PC-3 (cell line): ENCODE measurements around the gene BAIAP3. TPM values are rescaled to one million over a fixed set of nuclear protein-coding genes. Genes with fewer than 3 reads are reported as not detected.

Experiments used
- ATAC-seq: fragments of 200-7000 bp; cut with Tn5 transposase; 2 replicates; pipeline ENCODE4 v1.9.1; 2020; ENCODE audit warnings: mild to moderate bottlenecking, moderate library complexity
- BruUV-seq: library from RNA; stranded (reverse); fragments of 400-500 nt; replicated peaks from 2 replicates; lab custom pipeline; 2021; lab: Mats Ljungman, UMichigan
- CTCF ChIA-PET: fragments of 300-600 bp; sonication (Branson Sonifier 250); formaldehyde crosslinking; loops from one replicate; lab custom pipeline; 2022; ENCODE audit warnings: antibody characterized with exemption; lab: Charles Lee
- POLR2A ChIA-PET: fragments of 300-600 bp; sonication (Branson Sonifier 250); formaldehyde crosslinking; loops from one replicate; lab custom pipeline; 2022; ENCODE audit warnings: antibody characterized with exemption; ENCODE audit not compliant: unreplicated experiment; lab: Charles Lee
- DNase-seq: peaks from one replicate; pipeline ENCODE4 v3.0.0-alpha.2; 2015
- H2AFZ ChIP-seq: fragments of 300-600 bp; sonication (generic); 2 replicates; pipeline ENCODE4 v1.6.0; 2016; ENCODE audit warnings: antibody characterized with exemption, low read length
- H3F3A ChIP-seq: fragments of 300-600 bp; sonication (generic); one replicate; pipeline ENCODE4 v1.6.0; 2017; ENCODE audit warnings: antibody characterized with exemption, low read length, control low read depth, mild to moderate bottlenecking; ENCODE audit not compliant: unreplicated experiment
- H3K27ac ChIP-seq: fragments of 300-600 bp; sonication (generic); 2 replicates; pipeline ENCODE4 v1.5.1; 2016; ENCODE audit warnings: mild to moderate bottlenecking, low read length
- H3K27me3 ChIP-seq: fragments of 300-600 bp; sonication (generic); 2 replicates; pipeline ENCODE4 v1.6.1; 2016; ENCODE audit warnings: low read length, mixed read lengths
- H3K36me3 ChIP-seq: fragments of 300-600 bp; sonication (generic); 2 replicates; pipeline ENCODE4 v1.6.1; 2016; ENCODE audit warnings: low read depth, mixed run types, low read length, mixed read lengths
- H3K4me1 ChIP-seq: fragments of 300-600 bp; sonication (generic); 2 replicates; pipeline ENCODE4 v1.5.1; 2016; ENCODE audit warnings: low read length; ENCODE audit not compliant: insufficient read depth
- H3K4me2 ChIP-seq: fragments of 300-600 bp; sonication (generic); 2 replicates; pipeline ENCODE4 v1.6.0; 2016; ENCODE audit warnings: low read length
- H3K4me3 ChIP-seq: fragments of 300-600 bp; sonication (generic); 2 replicates; pipeline ENCODE4 v1.5.1; 2016; ENCODE audit warnings: mild to moderate bottlenecking, low read length, mixed read lengths
- H3K79me2 ChIP-seq: fragments of 300-600 bp; sonication (generic); 2 replicates; pipeline ENCODE4 v1.6.1; 2017; ENCODE audit warnings: low read length, mixed read lengths
- H3K9ac ChIP-seq: fragments of 300-600 bp; sonication (generic); 2 replicates; pipeline ENCODE4 v1.6.0; 2016; ENCODE audit warnings: mild to moderate bottlenecking, low read length
- H3K9me2 ChIP-seq: fragments of 300-600 bp; sonication (generic); replicated peaks from 2 replicates; pipeline ENCODE4 v1.6.1; 2016; ENCODE audit warnings: mixed run types, low read length, mixed read lengths
- H3K9me3 ChIP-seq: fragments of 300-600 bp; sonication (generic); 2 replicates; pipeline ENCODE4 v1.6.1; 2016; ENCODE audit warnings: low read length, mixed read lengths
- H4K20me1 ChIP-seq: fragments of 300-600 bp; sonication (generic); 2 replicates; pipeline ENCODE4 v1.6.1; 2016; ENCODE audit warnings: low read length, mixed read lengths
- CTCF ChIP-seq: fragments of 300-600 bp; sonication (generic); conservative IDR thresholded peaks from 2 replicates; pipeline ENCODE4 v1.5.1; 2017; ENCODE audit warnings: antibody characterized with exemption, low read depth, mild to moderate bottlenecking, low read length
- EZH2 ChIP-seq: fragments of 300-600 bp; sonication (generic); IDR thresholded peaks from one replicate; pipeline ENCODE4 v1.6.1; 2017; ENCODE audit warnings: antibody characterized with exemption, mild to moderate bottlenecking, low read length; ENCODE audit not compliant: unreplicated experiment
- EZH2phosphoT487 ChIP-seq: fragments of 300-600 bp; sonication (generic); IDR thresholded peaks from 2 replicates; pipeline ENCODE4 v1.6.1; 2018; ENCODE audit warnings: mild to moderate bottlenecking, antibody characterized with exemption, low read length, borderline replicate concordance
- intact Hi-C: fragments of 100-400 bp; cut with micrococcal nuclease; formaldehyde crosslinking; loops from 2 replicates; pipeline ENCODE4 v1.9.0; 2023
- total RNA-seq: library from RNA; depleted of rRNA; stranded (reverse); fragments of >200 nt; gene quantifications from 2 replicates; pipeline ENCODE4 v1.2.3, GENCODE V29; 2014

BAIAP3 gene
- total RNA-seq, 1 experiment from 2014 or later, result 13.1 TPM

GRCh38 chr16:1299012-1299867 is 34.2 kb upstream of the BAIAP3 start:
- TF ChIP-seq EZH2 (no peak), EZH2phosphoT487 (no peak), CTCF (no peak)
- no peaks in the 10 kb centered on the region for H3K79me2 ChIP-seq
- no peaks in the 10 kb centered on the region for H3K36me3 ChIP-seq
- no peak for ATAC-seq
- H3F3A ChIP-seq, result no peaks in the 10 kb centered on the region
- H3K9me2 ChIP-seq, result no peaks in the 10 kb centered on the region
- no peak overlapping the region for H3K4me2 ChIP-seq
- H3K27ac ChIP-seq, result no peak overlapping the region
- H3K27me3 ChIP-seq, result no peaks in the 10 kb centered on the region
- H2AFZ ChIP-seq, result no peak overlapping the region
- ChIA-PET POLR2A (no interaction called here), CTCF (no interaction called here)
- intact Hi-C loops, result no loop called here
- peaks cover 25% of the 10 kb centered on the region for H3K4me1 ChIP-seq
- H3K9ac ChIP-seq, result no peak overlapping the region
- no peak overlapping the region for H3K4me3 ChIP-seq
- no TSS peak for BruUV-seq
- DNase-seq, result no peak
- no peaks in the 10 kb centered on the region for H4K20me1 ChIP-seq
- no peaks in the 10 kb centered on the region for H3K9me3 ChIP-seq

GRCh38 chr16:1299868-1300203 is 33.6 kb upstream of the BAIAP3 start:
- Histone ChIP-seq H4K20me1 (no peaks in the 10 kb centered on the region), H3K4me3 (no peak overlapping the region), H3K79me2 (no peaks in the 10 kb centered on the region), H3F3A (no peaks in the 10 kb centered on the region), H3K27me3 (no peaks in the 10 kb centered on the region), H3K9ac (no peak overlapping the region), H3K27ac (no peak overlapping the region), H3K9me3 (no peaks in the 10 kb centered on the region), H3K36me3 (no peaks in the 10 kb centered on the region), H3K9me2 (no peaks in the 10 kb centered on the region), H3K4me1 (peaks cover 25% of the 10 kb centered on the region), H3K4me2 (no peak overlapping the region), H2AFZ (no peak overlapping the region)
- intact Hi-C loops, result no loop called here
- TF ChIP-seq EZH2phosphoT487 (no peak), CTCF (no peak), EZH2 (no peak)
- POLR2A ChIA-PET, result no interaction called here
- CTCF ChIA-PET, result no interaction called here
- DNase-seq, result no peak
- no peak for ATAC-seq
- BruUV-seq, result no TSS peak
